ENCODE results near the gene ACKR1. TPM values are rescaled to one million over a fixed set of nuclear protein-coding genes. Genes with fewer than 3 reads are reported as not detected.

The ACKR1 gene
- total RNA-seq, result not detected

DNA sequence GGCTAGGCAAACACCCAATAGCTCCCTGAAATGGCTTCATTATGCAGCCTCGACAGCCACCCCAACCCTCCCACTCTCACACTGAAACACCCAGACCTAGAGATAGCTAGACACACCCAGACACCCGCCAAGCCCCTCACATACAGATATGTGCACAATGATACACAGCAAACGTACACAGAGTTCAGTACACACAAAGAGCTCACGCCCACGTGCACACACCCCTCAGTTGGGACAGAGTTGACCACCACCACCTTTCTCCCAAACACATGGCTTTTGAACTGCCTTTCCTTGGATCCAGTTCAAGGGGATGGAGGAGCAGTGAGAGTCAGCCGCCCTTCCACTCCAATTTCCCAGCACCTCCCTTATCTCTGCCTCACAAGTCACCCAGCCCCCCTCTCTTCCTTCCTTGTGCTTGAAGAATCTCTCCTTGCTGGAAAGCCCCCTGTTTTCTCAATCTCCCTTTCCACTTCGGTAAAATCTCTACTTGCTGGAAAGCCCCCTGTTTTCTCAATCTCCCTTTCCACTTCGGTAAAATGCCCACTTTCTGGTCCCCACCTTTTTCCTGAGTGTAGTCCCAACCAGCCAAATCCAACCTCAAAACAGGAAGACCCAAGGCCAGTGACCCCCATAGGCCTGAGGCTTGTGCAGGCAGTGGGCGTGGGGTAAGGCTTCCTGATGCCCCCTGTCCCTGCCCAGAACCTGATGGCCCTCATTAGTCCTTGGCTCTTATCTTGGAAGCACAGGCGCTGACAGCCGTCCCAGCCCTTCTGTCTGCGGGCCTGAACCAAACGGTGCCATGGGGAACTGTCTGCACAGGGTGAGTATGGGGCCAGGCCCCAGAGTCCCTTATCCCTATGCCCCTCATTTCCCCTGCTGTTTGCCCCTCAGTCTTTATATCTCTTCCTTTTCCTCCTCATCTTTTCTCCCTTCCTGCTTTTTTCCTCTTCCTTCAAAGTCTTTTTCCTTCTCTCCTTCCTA is at the start of gene ACKR1:
Gene ACKR1, plus strand, starts transcription at position 715 of the 981 bp plus-strand sequence. Its CDS starts 85 bp downstream, at position 800.
- no peak for ATAC-seq
- DNase-seq, result no peak
- CTCF ChIA-PET, result interaction anchor here (0.6 to 3.5 kb wide), 3 partner anchors 9 to 24 kb away, joined by 3 to 19 read pairs (median 3); no protein-coding TSS in a partner anchor
- Mint-ChIP-seq H3K27me3 (peaks cover 56% of the 10 kb centered on the region), H3K4me3 (no peak within 1 kb of the TSS), H3K36me3 (no peaks in the 10 kb centered on the region), H3K4me1 (peaks cover 3% of the 10 kb centered on the region), H3K27ac (no peak within 1 kb of the TSS), H3K9me3 (ENCODE audit: low read depth) (no peaks in the 10 kb centered on the region)

DNA sequence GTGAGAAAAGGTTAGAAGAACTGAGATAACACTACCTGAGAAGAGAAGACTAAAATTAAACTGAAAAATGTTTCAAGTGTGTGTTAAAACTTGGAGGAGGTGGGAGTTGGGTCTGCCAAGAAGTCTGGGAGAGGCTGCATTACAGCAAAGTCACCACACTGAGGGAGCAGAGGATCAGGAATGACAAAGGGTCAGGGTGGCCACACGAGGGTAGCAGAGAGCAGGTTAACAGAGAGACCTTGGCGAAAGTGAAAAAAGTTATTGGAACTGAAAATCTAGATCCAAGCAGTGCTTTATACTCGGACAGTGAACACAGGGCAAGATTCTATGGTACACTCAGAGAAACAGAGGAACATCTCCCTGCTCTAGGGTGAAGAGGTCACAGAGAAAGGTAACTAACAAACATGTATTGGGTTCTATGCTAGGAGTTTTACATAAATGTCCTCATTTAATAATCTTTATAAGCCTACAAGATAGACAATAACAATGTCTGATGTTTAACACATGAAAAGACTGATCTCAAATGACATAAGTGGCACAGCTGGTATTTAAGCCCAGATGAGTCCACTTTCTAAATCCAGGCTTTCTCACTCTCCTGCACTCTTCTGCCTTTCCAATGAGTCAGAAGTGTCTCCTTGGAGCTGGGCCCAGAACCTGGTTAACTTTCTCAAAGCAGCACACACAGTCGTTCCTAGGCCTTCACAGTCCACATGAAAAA is 43.5 kb upstream of the ACKR1 start:
- DNase-seq, result peak; percentile 67
- H3K27me3 Mint-ChIP-seq, result peaks cover 57% of the 10 kb centered on the region

GRCh38 chr1:159161719-159162026 is 43.0 kb upstream of the ACKR1 start:
- Mint-ChIP-seq H3K4me1 (peaks cover 2% of the 10 kb centered on the region), H3K27me3 (peaks cover 57% of the 10 kb centered on the region), H3K9me3 (ENCODE audit: low read depth) (no peaks in the 10 kb centered on the region), H3K27ac (no peak overlapping the region), H3K4me3 (no peak overlapping the region), H3K36me3 (no peaks in the 10 kb centered on the region)
- ATAC-seq (no peak), DNase-seq (no peak)
- CTCF ChIA-PET, result interaction anchor here (0.9 to 3.0 kb wide), 5 partner anchors 29 to 51 kb away, joined by 3 to 30 read pairs (median 5); no protein-coding TSS in a partner anchor

More for the DNA sequence above, 43.5 kb upstream of the ACKR1 start:
- Mint-ChIP-seq H3K36me3 (no peaks in the 10 kb centered on the region), H3K27ac (no peak overlapping the region), H3K9me3 (ENCODE audit: low read depth) (no peaks in the 10 kb centered on the region), H3K4me3 (no peak overlapping the region), H3K4me1 (peaks cover 2% of the 10 kb centered on the region)
- ATAC-seq, result peak; percentile 67
- CTCF ChIA-PET, result interaction anchor here (0.9 to 3.0 kb wide), 7 partner anchors 29 to 86 kb away, joined by 3 to 30 read pairs (median 5); no protein-coding TSS in a partner anchor

- H3K4me1 Mint-ChIP-seq, result peaks cover 2% of the 10 kb centered on the region
- no peak for DNase-seq
- no peaks in the 10 kb centered on the region for H3K9me3 Mint-ChIP-seq (ENCODE audit: low read depth)
- CTCF ChIA-PET, result interaction anchor here (1.2 to 3.0 kb wide), 4 partner anchors 30 to 50 kb away, joined by 3 to 30 read pairs (median 6); no protein-coding TSS in a partner anchor
- no peaks in the 10 kb centered on the region for H3K36me3 Mint-ChIP-seq
- no peak overlapping the region for H3K27ac Mint-ChIP-seq
- ATAC-seq, result no peak
- H3K27me3 Mint-ChIP-seq, result peaks cover 52% of the 10 kb centered on the region
- no peak overlapping the region for H3K4me3 Mint-ChIP-seq
These were observed 42.0 kb upstream of the ACKR1 start for GRCh38 chr1:159162516-159163265.

- Mint-ChIP-seq H3K4me3 (no peak overlapping the region), H3K27me3 (peaks cover 58% of the 10 kb centered on the region), H3K36me3 (no peaks in the 10 kb centered on the region), H3K27ac (no peak overlapping the region), H3K9me3 (ENCODE audit: low read depth) (no peaks in the 10 kb centered on the region), H3K4me1 (peaks cover 2% of the 10 kb centered on the region)
- DNase-seq (no peak), ATAC-seq (no peak)
- CTCF ChIA-PET, result no interaction called here
These were observed 41.0 kb upstream of the ACKR1 start for GRCh38 chr1:159163614-159164228.

DNA sequence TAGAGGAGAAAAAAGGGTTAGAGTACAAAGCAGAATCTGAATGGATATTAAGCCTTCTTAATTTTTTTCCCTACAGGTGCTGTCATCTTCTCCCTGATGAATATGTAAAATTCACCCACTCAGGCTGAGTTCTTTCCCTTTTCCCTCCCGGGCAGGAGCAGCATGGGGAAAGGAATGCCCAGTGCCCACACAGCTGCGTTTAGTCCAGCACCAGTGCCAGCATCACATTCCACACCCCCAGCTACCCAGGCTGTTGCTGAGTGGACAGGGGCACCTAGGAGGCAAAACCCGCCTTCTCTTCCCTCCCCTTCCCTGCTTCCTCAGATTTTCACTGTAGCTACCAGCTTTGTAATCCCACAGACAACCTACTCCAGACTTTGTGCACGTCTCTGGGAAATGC is 36.6 kb upstream of the ACKR1 start:
- DNase-seq (no peak), ATAC-seq (no peak)
- H3K27ac Mint-ChIP-seq, result no peak overlapping the region
- CTCF ChIA-PET, result no interaction called here
- no peaks in the 10 kb centered on the region for H3K9me3 Mint-ChIP-seq (ENCODE audit: low read depth)
- no peak overlapping the region for H3K4me3 Mint-ChIP-seq
- H3K36me3 Mint-ChIP-seq, result no peaks in the 10 kb centered on the region
- peaks cover 1% of the 10 kb centered on the region for H3K4me1 Mint-ChIP-seq
- H3K27me3 Mint-ChIP-seq, result peaks cover 66% of the 10 kb centered on the region

DNA sequence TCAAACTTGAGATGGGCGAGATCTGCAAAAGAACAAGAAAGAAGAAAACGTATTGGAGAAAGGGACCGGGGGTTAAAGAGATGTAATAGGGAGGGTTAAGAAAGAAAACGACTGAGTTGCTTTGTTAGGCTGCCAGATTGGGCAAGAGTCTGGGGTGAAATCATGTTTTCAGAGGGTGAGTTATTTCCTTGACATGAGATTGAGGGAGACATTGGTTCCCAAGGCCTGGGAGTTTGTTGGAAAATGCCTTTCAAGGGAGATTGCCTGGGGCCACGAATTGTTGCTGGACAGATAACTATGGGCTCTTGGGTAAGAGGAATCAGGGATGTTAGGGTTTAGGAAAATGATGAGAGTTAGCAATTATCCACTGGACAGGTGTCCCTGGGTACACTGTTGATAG is 34.0 kb upstream of the ACKR1 start:
- H3K27me3 Mint-ChIP-seq, result peaks cover 77% of the 10 kb centered on the region
- no peak for DNase-seq
- CTCF ChIA-PET, result no interaction called here
- no peaks in the 10 kb centered on the region for H3K9me3 Mint-ChIP-seq (ENCODE audit: low read depth)
- H3K4me1 Mint-ChIP-seq, result peaks cover 1% of the 10 kb centered on the region
- no peak overlapping the region for H3K27ac Mint-ChIP-seq
- no peak overlapping the region for H3K4me3 Mint-ChIP-seq
- no peaks in the 10 kb centered on the region for H3K36me3 Mint-ChIP-seq
- no peak for ATAC-seq

GRCh38 chr1:159171254-159171687 is 33.4 kb upstream of the ACKR1 start, which contains the start of gene CADM3:
TSS of gene CADM3 (plus strand) at chr1:159171615. CDS start at chr1:159171766, 151 bp downstream.
- Mint-ChIP-seq H3K4me3 (no peak within 1 kb of the TSS), H3K9me3 (ENCODE audit: low read depth) (no peaks in the 10 kb centered on the region), H3K27me3 (peaks cover 73% of the 10 kb centered on the region), H3K27ac (no peak within 1 kb of the TSS), H3K36me3 (no peaks in the 10 kb centered on the region), H3K4me1 (peaks cover 1% of the 10 kb centered on the region)
- no peak for ATAC-seq
- CTCF ChIA-PET, result no interaction called here
- no peak for DNase-seq

GRCh38 chr1:159171688-159172501 is 32.8 kb upstream of the ACKR1 start:
- CTCF ChIA-PET, result no interaction called here
- no peak overlapping the region for H3K4me3 Mint-ChIP-seq
- H3K36me3 Mint-ChIP-seq, result no peaks in the 10 kb centered on the region
- H3K27ac Mint-ChIP-seq, result no peak overlapping the region
- peaks cover 1% of the 10 kb centered on the region for H3K4me1 Mint-ChIP-seq
- DNase-seq (no peak), ATAC-seq (no peak)
- H3K9me3 Mint-ChIP-seq (ENCODE audit: low read depth), result no peaks in the 10 kb centered on the region
- peaks cover 68% of the 10 kb centered on the region for H3K27me3 Mint-ChIP-seq

GRCh38 chr1:159172614-159173291 is 31.9 kb upstream of the ACKR1 start:
- Mint-ChIP-seq H3K27ac (no peak overlapping the region), H3K4me3 (no peak overlapping the region), H3K4me1 (peaks cover 5% of the 10 kb centered on the region), H3K9me3 (ENCODE audit: low read depth) (no peaks in the 10 kb centered on the region), H3K36me3 (no peaks in the 10 kb centered on the region), H3K27me3 (peaks cover 66% of the 10 kb centered on the region)
- ATAC-seq (no peak), DNase-seq (no peak)
- CTCF ChIA-PET, result no interaction called here

DNA sequence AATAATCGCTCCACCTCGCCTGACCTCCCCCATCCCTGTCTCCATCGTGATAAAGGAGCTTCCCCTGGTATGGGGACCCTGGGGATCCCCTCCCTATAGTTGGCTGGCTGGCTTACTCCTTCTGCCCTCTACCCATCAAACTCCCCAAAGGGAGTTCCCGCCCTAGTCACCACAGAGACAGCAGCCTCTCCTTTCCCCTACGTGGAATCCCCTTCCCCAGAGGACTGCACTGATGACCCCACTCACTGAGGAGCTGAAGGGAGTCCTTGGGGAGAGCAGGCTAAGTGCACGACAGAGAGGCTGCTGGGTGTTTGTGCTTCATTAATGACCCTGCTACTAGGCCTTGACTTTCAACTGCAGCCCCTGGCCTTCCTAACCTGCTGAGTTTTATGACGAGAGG is 31.4 kb upstream of the ACKR1 start:
- no peak overlapping the region for H3K27ac Mint-ChIP-seq
- H3K27me3 Mint-ChIP-seq, result peaks cover 60% of the 10 kb centered on the region
- CTCF ChIA-PET, result no interaction called here
- H3K9me3 Mint-ChIP-seq (ENCODE audit: low read depth), result no peaks in the 10 kb centered on the region
- no peak for ATAC-seq
- H3K4me1 Mint-ChIP-seq, result peaks cover 5% of the 10 kb centered on the region
- DNase-seq, result no peak
- no peak overlapping the region for H3K4me3 Mint-ChIP-seq
- no peaks in the 10 kb centered on the region for H3K36me3 Mint-ChIP-seq

- H3K36me3 Mint-ChIP-seq, result no peaks in the 10 kb centered on the region
- ATAC-seq, result no peak
- DNase-seq, result no peak
- H3K27ac Mint-ChIP-seq, result no peak overlapping the region
- peaks cover 58% of the 10 kb centered on the region for H3K27me3 Mint-ChIP-seq
- CTCF ChIA-PET, result interaction anchor here (0.8 kb wide), 1 partner anchor 13 kb away, joined by 3 read pairs; no protein-coding TSS in a partner anchor
- peaks cover 5% of the 10 kb centered on the region for H3K4me1 Mint-ChIP-seq
- H3K4me3 Mint-ChIP-seq, result no peak overlapping the region
- no peaks in the 10 kb centered on the region for H3K9me3 Mint-ChIP-seq (ENCODE audit: low read depth)
These were observed 29.1 kb upstream of the ACKR1 start for GRCh38 chr1:159175571-159175970.
